ENCODE data around the gene ACP1. TPM values are rescaled to one million over a fixed set of nuclear protein-coding genes. Genes with fewer than 3 reads are reported as not detected.

ACP1 gene
- total RNA-seq, 2 donors from 2014 or later: 62.0 to 74.2 TPM

DNA sequence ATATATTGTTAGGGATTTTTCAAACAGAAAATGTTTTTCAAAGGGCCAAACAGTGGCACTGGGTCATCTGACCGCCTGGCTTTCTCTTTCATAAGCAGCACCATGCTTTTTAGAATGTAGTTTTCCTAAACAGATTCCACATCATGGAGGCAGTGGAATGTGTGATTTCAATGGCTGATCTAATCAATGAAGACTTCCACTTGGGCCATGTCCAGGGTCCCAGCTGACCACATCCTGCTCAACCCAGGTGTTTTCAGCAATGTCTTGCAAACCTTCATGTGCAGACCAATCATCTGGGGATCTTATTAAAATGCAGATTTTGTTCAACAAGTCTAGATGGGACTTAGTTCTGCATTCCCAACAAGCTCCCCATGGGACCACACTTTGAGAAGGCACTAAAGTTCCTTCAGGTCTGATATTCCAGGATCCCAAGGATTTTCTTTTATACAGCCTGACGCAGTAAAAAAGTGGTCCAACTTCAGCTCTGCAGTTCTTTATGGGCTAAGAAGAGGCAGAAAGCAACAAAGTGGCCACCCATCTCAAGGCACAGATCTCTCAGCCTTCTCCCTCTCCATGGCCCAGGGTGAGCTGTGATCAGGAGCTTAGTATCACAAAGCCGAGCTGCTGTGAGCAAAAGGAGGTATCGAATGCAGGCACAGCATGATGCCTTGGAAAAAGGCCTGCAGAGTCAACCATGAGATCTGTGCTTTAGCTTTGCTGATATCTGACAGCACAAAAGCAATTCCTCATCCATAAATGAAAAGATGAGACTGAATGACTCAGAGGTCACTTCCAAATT, 19.4 kb downstream of the ACP1 start:
- H3K9me3 ChIP-seq: no peaks in the 10 kb centered on the region
- no peak overlapping the region for H3K4me3 ChIP-seq
- peaks cover 0 to 2% of the 10 kb centered on the region in 2 donors for H3K36me3 ChIP-seq (replicated peaks in 1 of 2; ENCODE audit: insufficient read depth in 1 of 2, low read depth in 2 of 2)
- DNase-seq: no peak
- H3K27me3 ChIP-seq: no peaks in the 10 kb centered on the region
- 88 to 92% methylated on average over 4 of the region's 4 CpGs for WGBS, 2 donors
- intact Hi-C loops (cut with DNase I): no loop called here
- no peak for TF ChIP-seq POLR2A (IDR thresholded peaks at IDR 0.05)
- TF ChIP-seq, protein P1, sequence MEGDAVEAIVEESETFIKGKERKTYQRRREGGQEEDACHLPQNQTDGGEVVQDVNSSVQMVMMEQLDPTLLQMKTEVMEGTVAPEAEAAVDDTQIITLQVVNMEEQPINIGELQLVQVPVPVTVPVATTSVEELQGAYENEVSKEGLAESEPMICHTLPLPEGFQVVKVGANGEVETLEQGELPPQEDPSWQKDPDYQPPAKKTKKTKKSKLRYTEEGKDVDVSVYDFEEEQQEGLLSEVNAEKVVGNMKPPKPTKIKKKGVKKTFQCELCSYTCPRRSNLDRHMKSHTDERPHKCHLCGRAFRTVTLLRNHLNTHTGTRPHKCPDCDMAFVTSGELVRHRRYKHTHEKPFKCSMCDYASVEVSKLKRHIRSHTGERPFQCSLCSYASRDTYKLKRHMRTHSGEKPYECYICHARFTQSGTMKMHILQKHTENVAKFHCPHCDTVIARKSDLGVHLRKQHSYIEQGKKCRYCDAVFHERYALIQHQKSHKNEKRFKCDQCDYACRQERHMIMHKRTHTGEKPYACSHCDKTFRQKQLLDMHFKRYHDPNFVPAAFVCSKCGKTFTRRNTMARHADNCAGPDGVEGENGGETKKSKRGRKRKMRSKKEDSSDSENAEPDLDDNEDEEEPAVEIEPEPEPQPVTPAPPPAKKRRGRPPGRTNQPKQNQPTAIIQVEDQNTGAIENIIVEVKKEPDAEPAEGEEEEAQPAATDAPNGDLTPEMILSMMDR (IDR thresholded peaks at IDR 0.05): no peak
- no peak for ATAC-seq
- H3K27ac ChIP-seq: peak overlapping the region in 3 of 4 donors; percentile 90 to 92 (median 91)
- peaks cover 71% of the 10 kb centered on the region for H3K4me1 ChIP-seq

DNA sequence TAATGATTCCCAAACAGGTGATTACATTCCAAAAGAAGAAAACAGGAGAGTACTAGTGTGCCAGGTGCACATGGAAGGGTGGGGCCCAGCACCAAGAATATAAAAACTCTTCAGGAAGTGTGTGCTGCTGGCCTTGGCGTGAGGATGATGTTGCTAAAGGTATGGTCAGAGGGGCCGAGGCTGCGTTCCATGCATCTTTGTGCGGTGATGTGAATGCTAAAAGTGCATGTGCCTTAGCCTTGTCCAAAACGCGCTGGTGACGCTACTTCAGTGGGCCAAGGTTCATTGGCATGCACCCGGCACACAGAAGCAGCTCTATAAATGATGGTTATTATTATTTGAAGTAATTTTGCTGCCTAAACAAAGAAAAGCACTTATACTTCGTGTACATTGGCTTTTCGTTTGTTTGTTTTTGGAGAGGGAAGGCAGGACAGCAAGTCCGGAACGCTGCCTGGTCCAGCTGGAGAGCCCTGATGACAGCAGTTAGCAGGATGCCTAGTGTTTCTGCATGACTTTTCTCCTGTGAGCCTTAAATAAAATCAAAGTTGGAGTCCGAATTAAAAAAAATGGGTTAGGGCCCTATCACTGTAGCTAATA, 20.2 kb downstream of the ACP1 start:
- no peak overlapping the region for H3K4me3 ChIP-seq
- H3K4me1 ChIP-seq: peaks cover 67% of the 10 kb centered on the region
- H3K9me3 ChIP-seq: no peaks in the 10 kb centered on the region
- peak overlapping the region; percentile 26 to 92 (median 90) for H3K27ac ChIP-seq
- DNase-seq: peak in 1 of 4 donors; percentile 53
- TF ChIP-seq, protein P1 (IDR thresholded peaks at IDR 0.05): no peak
- TF ChIP-seq POLR2A (IDR thresholded peaks at IDR 0.05): no peak
- 61 to 67% methylated on average over 13 of the region's 13 CpGs for whole genome bisulfite sequencing, 2 donors
- no peaks in the 10 kb centered on the region for H3K27me3 ChIP-seq
- intact Hi-C loops (cut with DNase I): loop anchor here (5.0 kb wide), 1 partner anchor 113 kb away; no protein-coding TSS in a partner anchor
- H3K36me3 ChIP-seq (replicated peaks in 1 of 2; ENCODE audit: insufficient read depth in 1 of 2, low read depth in 2 of 2): peaks cover 0 to 2% of the 10 kb centered on the region in 2 donors
- ATAC-seq: no peak

DNA sequence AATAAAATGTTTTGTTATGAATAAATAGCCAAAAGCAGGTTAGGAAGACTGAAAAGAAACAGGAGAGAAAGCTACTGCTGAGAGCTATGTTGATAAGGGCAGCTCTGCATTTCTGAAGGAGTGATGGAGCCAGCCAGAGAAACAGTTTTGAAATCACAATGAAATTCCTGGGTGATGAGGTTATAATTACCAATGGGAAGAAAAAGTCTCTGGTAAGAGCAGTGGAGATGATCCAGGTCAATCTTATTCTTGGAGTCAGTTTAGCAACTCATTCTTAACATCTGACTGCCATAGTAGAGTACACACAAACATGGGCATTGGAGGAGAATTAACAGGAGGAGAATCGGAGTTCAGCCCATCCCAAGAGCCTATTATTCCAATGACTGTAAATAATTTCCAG, 20.8 kb downstream of the ACP1 start:
- Histone ChIP-seq H3K27me3 (no peaks in the 10 kb centered on the region), H3K36me3 (replicated peaks in 1 of 2; ENCODE audit: insufficient read depth in 1 of 2, low read depth in 2 of 2) (peaks cover 0 to 2% of the 10 kb centered on the region in 2 donors), H3K9me3 (no peaks in the 10 kb centered on the region), H3K4me1 (peaks cover 63% of the 10 kb centered on the region), H3K27ac (peak overlapping the region; percentile 26 to 92 (median 90)), H3K4me3 (no peak overlapping the region)
- ATAC-seq (no peak), DNase-seq (no peak)
- 63 to 67% methylated on average over 1 of the region's 1 CpG for WGBS, 2 donors
- TF ChIP-seq POLR2A (IDR thresholded peaks at IDR 0.05): no peak
- TF ChIP-seq, protein P1 (IDR thresholded peaks at IDR 0.05): no peak
- intact Hi-C loops (cut with DNase I): loop anchor here (5.0 kb wide), 1 partner anchor 113 kb away; no protein-coding TSS in a partner anchor

DNA sequence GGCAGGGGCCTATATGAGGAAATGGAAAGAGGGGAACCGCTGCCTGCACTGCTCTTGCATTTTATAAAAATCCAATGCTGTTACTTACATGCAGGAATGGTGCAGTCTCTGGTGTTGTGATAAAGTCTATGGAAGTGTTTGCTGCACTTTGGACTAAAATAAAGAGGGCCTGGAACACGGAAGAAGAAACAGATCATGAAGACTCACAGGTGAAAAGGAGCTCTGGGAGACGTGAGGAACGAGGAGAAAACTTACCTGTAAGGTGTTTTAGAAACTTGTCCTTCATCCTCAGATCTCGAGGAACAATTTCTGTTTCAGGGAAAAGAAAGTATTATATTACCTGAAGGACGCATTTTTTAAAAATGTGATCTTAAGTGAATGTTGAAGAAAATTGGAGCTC, 21.3 kb downstream of the ACP1 start:
- intact Hi-C loops (cut with DNase I): loop anchor here (5.0 kb wide), 1 partner anchor 114 kb away; no protein-coding TSS in a partner anchor
- no peak for TF ChIP-seq POLR2A (IDR thresholded peaks at IDR 0.05)
- TF ChIP-seq, protein P1 (IDR thresholded peaks at IDR 0.05): no peak
- no peak for DNase-seq
- peak overlapping the region in 3 of 4 donors; percentile 90 to 92 (median 91) for H3K27ac ChIP-seq
- ATAC-seq: no peak
- H3K9me3 ChIP-seq: no peaks in the 10 kb centered on the region
- H3K36me3 ChIP-seq (replicated peaks in 1 of 2; ENCODE audit: insufficient read depth in 1 of 2, low read depth in 2 of 2): peaks cover 0 to 2% of the 10 kb centered on the region in 2 donors
- H3K4me3 ChIP-seq: no peak overlapping the region
- 55 to 59% methylated on average over 6 of the region's 6 CpGs for WGBS, 2 donors
- peaks cover 58% of the 10 kb centered on the region for H3K4me1 ChIP-seq
- H3K27me3 ChIP-seq: no peaks in the 10 kb centered on the region

Data from body of pancreas (tissue), 4 donors.